Ishikawa (cell line): ENCODE measurements around the gene EVX2.

Experiments
- CEBPB ChIP-seq: IDR thresholded peaks from 2 replicates; pipeline ENCODE4 v1.6.1; 2012
- CREB1 ChIP-seq: IDR thresholded peaks from 2 replicates; pipeline ENCODE4 v1.6.1; 2012; ENCODE audit warnings: low read depth
- EGR1 ChIP-seq: IDR thresholded peaks from 2 replicates; pipeline ENCODE4 v1.6.1; 2012
- EP300 ChIP-seq: IDR thresholded peaks from 2 replicates; pipeline ENCODE4 v1.6.1; 2012; ENCODE audit warnings: borderline replicate concordance
- FOXM1 ChIP-seq: IDR thresholded peaks from 2 replicates; pipeline ENCODE4 v1.6.1; 2012; ENCODE audit warnings: low read depth, borderline replicate concordance
- NFIC ChIP-seq: IDR thresholded peaks from 2 replicates; pipeline ENCODE4 v1.6.1; 2012
- RAD21 ChIP-seq: IDR thresholded peaks from 2 replicates; pipeline ENCODE4 v1.6.1; 2012; ENCODE audit warnings: low read depth
- TAF1 ChIP-seq: IDR thresholded peaks from 2 replicates; pipeline ENCODE4 v1.6.1; 2012; ENCODE audit warnings: low read depth, mild to moderate bottlenecking
- TCF12 ChIP-seq: IDR thresholded peaks from 2 replicates; pipeline ENCODE4 v1.6.1; 2012; ENCODE audit warnings: low read depth
- TEAD4 ChIP-seq: IDR thresholded peaks from 2 replicates; pipeline ENCODE4 v1.6.1; 2012
- YY1 ChIP-seq: IDR thresholded peaks from 2 replicates; pipeline ENCODE4 v1.6.1; 2012; ENCODE audit warnings: low read depth
- ZBTB7A ChIP-seq: IDR thresholded peaks from 2 replicates; pipeline ENCODE4 v1.6.1; 2012; ENCODE audit warnings: low read depth
- TF ChIP-seq, protein P1 (sequence below): IDR thresholded peaks from 2 replicates; pipeline ENCODE4 v1.6.1; 2012; ENCODE audit warnings: low read depth, mild to moderate bottlenecking
- TF ChIP-seq, protein P2 (sequence below): IDR thresholded peaks from 2 replicates; pipeline ENCODE4 v1.6.1; 2012
- TF ChIP-seq, protein P3 (sequence below): IDR thresholded peaks from 2 replicates; pipeline ENCODE4 v1.6.1; 2012

Gene EVX2

DNA sequence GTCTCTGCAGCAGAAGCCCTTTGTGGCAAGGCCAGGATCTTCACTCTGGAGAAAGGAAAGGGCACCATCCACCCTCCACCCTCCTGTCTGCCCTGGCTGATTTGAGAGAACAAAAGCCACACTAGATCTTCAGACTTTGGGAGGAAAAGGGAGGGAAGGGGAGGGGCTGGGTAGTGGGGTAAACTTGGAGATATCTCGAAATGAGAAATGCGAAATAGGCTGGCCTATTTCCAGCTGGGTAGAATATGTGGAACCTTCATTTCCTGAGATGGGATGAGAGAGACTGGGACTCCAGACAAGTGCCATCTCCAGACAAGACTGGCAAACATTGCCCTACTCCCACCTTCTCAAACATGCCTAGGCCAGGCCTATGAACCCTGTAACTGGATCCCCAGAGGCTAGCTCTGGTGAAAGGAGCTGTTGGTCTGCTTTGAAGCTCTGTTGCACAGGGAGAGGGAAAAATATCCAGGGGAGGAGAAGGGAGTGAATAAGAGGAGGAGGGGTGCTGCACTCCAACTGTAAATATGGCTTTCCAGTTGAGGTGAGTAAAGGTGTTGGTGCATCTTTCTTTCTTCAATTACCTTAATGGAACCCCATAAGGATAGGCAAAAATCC lies 17.6 kb upstream of the EVX2 start:
- TF ChIP-seq, protein P1, sequence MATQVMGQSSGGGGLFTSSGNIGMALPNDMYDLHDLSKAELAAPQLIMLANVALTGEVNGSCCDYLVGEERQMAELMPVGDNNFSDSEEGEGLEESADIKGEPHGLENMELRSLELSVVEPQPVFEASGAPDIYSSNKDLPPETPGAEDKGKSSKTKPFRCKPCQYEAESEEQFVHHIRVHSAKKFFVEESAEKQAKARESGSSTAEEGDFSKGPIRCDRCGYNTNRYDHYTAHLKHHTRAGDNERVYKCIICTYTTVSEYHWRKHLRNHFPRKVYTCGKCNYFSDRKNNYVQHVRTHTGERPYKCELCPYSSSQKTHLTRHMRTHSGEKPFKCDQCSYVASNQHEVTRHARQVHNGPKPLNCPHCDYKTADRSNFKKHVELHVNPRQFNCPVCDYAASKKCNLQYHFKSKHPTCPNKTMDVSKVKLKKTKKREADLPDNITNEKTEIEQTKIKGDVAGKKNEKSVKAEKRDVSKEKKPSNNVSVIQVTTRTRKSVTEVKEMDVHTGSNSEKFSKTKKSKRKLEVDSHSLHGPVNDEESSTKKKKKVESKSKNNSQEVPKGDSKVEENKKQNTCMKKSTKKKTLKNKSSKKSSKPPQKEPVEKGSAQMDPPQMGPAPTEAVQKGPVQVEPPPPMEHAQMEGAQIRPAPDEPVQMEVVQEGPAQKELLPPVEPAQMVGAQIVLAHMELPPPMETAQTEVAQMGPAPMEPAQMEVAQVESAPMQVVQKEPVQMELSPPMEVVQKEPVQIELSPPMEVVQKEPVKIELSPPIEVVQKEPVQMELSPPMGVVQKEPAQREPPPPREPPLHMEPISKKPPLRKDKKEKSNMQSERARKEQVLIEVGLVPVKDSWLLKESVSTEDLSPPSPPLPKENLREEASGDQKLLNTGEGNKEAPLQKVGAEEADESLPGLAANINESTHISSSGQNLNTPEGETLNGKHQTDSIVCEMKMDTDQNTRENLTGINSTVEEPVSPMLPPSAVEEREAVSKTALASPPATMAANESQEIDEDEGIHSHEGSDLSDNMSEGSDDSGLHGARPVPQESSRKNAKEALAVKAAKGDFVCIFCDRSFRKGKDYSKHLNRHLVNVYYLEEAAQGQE = no peak
- TF ChIP-seq CREB1 = no peak
- TF ChIP-seq, protein P2, sequence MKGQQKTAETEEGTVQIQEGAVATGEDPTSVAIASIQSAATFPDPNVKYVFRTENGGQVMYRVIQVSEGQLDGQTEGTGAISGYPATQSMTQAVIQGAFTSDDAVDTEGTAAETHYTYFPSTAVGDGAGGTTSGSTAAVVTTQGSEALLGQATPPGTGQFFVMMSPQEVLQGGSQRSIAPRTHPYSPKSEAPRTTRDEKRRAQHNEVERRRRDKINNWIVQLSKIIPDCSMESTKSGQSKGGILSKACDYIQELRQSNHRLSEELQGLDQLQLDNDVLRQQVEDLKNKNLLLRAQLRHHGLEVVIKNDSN = no peak
- no peak for TF ChIP-seq ZBTB7A
- no peak for TF ChIP-seq TAF1
- no peak for TF ChIP-seq CEBPB

DNA sequence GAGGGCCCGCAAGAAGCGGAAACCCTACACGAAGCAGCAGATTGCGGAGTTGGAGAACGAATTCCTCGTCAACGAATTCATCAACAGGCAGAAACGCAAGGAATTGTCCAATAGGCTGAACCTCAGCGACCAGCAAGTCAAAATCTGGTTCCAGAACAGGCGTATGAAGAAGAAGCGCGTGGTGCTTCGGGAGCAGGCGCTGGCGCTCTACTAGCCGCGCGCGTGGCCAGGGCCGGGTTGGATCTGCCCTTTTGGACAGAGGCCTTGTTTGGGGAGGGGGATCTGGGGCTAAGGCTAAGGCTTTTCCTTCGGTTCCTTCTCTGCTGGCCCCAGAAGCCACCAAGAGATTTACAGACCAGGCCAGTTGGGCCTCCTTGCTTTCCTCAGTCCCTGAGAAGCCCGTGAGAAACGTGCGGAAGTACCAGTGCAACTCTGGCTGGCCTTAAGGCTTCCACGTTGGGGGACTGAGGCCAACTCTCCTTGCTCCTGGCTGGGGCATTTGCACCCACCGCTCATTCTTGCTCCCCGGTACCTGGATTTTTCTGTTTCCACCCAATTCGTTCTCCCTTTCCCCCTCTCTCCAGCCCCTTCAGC lies 16.9 kb upstream of the EVX2 start:
- no peak for TF ChIP-seq FOXM1
- no peak for TF ChIP-seq YY1
- no peak for TF ChIP-seq NFIC
- TF ChIP-seq TAF1 = no peak
- TF ChIP-seq, protein P2 = no peak
- no peak for TF ChIP-seq EP300
- TF ChIP-seq RAD21 = no peak
- TF ChIP-seq, protein P1 = no peak
- no peak for TF ChIP-seq CEBPB
- no peak for TF ChIP-seq ZBTB7A
- no peak for TF ChIP-seq TCF12
- TF ChIP-seq, protein P3, sequence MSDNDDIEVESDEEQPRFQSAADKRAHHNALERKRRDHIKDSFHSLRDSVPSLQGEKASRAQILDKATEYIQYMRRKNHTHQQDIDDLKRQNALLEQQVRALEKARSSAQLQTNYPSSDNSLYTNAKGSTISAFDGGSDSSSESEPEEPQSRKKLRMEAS = no peak
- TF ChIP-seq CREB1 = no peak
- no peak for TF ChIP-seq TEAD4
- no peak for TF ChIP-seq EGR1

DNA sequence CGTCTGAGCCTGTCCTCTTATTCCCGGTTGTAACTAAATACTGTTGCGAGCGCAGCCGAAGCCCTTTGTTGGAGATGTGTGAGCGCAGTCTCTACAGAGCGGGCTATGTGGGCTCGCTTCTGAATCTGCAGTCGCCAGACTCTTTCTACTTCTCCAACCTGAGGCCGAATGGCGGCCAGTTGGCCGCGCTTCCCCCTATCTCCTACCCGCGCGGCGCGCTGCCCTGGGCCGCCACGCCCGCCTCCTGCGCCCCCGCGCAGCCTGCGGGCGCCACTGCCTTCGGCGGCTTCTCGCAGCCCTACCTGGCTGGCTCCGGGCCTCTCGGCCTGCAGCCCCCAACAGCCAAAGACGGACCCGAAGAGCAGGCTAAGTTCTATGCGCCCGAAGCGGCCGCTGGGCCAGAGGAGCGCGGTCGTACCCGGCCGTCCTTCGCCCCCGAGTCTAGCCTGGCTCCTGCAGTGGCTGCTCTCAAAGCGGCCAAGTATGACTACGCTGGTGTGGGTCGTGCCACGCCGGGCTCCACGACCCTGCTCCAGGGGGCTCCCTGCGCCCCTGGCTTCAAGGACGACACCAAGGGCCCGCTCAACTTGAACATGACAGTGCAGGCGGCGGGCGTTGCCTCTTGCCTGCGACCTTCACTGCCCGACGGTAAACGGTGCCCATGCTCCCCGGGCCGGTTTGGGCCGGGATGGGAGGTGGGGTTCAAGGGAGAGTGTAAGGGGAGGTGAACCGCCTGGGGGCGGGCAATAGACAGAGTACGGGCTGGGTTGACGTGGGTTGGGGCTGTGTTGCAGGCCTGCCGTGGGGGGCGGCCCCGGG lies 16.2 kb upstream of the EVX2 start, which contains the start of gene HOXD12:
HOXD12 (plus strand) TSS at position 68 of the 819 bp plus-strand sequence; CDS start at position 75, 7 bp downstream.
- TF ChIP-seq, protein P3 = no peak
- TF ChIP-seq, protein P1 = no peak
- TF ChIP-seq NFIC (no peak), FOXM1 (no peak), CEBPB (no peak), ZBTB7A (no peak), EGR1 (no peak), TAF1 (no peak), EP300 (no peak), TCF12 (no peak), RAD21 (no peak), TEAD4 (no peak)
- TF ChIP-seq, protein P2 = no peak
